IMR-90 (cell line): ENCODE data around the gene VWA8.

Experiments
- BHLHE40 ChIP-seq: fragments of 150-350 bp; IDR thresholded peaks from 2 replicates; pipeline ENCODE4 v1.6.1; 2016; ENCODE audit warnings: mild to moderate bottlenecking, low read depth, low read length
- MAFK ChIP-seq: IDR thresholded peaks from 2 replicates; pipeline ENCODE4 v1.6.1; 2012; ENCODE audit warnings: low read depth, low read length, improper control_type of control experiment
- POLR2A ChIP-seq: IDR thresholded peaks from 2 replicates; pipeline ENCODE4 v1.6.1; 2012; ENCODE audit warnings: mild to moderate bottlenecking, low read depth, low read length
- TF ChIP-seq, protein P1 (sequence below): fragments of 150-350 bp; IDR thresholded peaks from 2 replicates; pipeline ENCODE4 v1.6.1; 2017; ENCODE audit warnings: mild to moderate bottlenecking, antibody characterized with exemption, low read length, low read depth

DNA sequence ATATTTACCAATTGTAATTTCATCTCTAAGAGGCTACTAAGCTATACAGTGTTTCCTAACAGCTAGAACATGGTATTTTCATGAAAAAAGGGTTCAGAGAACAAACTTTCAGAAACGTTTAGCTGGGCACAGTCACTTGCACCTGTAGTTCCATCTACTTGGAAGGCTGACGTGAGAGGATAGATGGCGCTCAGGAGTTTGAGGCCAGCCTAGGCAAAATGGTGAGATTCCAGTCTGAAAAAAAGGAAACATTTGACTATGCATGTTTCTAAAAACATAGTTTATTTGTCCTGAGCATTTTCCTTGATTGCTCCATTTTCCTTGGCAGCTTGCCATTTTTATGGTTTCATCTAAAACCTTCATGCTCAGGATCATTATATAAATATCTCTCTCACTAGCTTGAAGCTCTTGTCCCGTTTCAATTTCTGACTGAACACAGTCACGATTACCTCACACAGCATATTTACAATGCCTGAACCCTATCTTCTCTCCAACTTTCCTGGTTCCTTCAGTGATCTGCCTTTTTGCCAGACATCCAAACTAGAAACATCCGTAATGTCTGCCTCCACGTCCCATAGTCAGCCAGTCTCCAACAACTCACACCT lies 302.8 kb downstream of the VWA8 start:
- TF ChIP-seq POLR2A (no peak), MAFK (no peak), BHLHE40 (no peak)
- TF ChIP-seq, protein P1, sequence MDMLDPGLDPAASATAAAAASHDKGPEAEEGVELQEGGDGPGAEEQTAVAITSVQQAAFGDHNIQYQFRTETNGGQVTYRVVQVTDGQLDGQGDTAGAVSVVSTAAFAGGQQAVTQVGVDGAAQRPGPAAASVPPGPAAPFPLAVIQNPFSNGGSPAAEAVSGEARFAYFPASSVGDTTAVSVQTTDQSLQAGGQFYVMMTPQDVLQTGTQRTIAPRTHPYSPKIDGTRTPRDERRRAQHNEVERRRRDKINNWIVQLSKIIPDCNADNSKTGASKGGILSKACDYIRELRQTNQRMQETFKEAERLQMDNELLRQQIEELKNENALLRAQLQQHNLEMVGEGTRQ, result no peak
